ENCODE data around the gene RTCB.

Gene RTCB

DNA sequence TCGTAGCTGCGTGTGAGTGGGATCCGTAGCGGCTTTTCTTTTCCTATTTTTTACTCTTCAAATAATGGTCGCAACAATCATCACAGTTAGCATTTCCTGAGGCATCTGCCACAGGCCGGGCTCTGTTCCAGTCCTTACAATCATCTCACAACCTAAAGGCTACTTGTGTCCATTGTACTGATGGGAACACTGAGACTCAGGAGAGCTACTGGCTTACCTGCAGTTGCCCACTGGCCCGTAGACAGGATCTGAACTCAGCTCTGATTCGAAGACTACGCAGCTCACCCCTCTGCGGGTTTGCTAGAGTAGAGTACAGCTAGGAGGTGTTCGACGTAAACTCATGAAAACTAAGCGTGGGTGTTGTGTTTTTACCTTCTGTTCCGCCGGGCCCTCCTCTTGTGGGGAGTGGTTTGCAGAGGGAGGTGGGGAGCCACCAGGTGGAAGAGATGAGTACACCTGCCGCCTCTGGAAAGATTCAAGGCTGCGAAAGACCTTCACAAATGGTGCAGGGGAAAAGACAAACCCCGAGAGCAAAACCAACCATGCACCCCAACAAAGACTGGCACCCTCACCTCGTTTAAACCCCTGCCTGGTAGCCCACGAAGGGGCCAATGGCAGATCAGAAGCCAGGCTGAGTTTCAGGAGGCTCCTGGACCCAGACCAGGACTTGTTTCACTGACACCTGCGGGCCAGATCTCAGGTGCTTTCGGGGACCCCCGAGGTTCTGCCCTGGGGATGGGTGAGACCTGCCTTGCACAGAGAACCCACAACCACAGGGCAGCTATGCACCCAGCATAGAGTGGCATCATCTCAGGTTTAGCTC, 72.6 kb downstream of the RTCB start:
- no peak for DNase-seq (ENCODE audit: low spot score)

DNA sequence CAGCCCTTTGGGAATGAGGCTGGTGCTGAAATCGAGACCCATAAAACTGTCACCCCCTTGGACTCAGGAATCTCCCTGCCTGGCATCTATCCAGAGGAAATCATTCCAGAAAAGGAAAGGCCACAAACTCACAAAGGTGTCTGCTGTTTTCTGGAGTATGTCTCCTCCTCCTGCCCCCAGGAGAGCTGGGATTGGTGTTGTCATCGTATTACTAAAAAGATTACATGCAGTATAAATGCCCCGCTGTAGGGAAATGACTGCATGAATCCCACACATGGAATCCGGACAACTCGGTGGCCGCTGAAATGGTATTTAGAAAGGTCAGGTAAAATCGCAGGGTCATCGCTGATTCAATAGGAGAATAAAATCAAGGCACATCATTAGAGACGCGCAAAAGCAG, 73.3 kb downstream of the RTCB start:
- DNase-seq (ENCODE audit: low spot score) = no peak
